Activated naive CD4-positive, alpha-beta T cell treated with anti-CD3 and anti-CD28 coated beads, Interleukin-2, amount 50 U/mL, for 72 hours (primary cell): ENCODE measurements around the gene LDB1. TPM values are rescaled to one million over a fixed set of nuclear protein-coding genes. Genes with fewer than 3 reads are reported as not detected.

Experiments
- ATAC-seq, 2 donors: fragments of 150-1000 bp; cut with Tn5 transposase; 2 replicates each; pipeline ENCODE4 v1.10.0; 2021; ENCODE audit warnings: mild to moderate bottlenecking in 2 of 2, moderate library complexity in 2 of 2
- DNase-seq, 2 donors: peaks; one replicate each; pipeline ENCODE4 v3.0.0; 2021 to 2022; ENCODE audit warnings: low spot score in 2 of 2
- H3K27ac Mint-ChIP-seq, 2 donors: one replicate each; pipeline ENCODE4 v1.8.0; 2022; ENCODE audit warnings: mild to moderate bottlenecking in 2 of 2, mixed read lengths in 2 of 2
- H3K36me3 Mint-ChIP-seq, 2 donors: one replicate each; pipeline ENCODE4 v1.8.0; 2022; ENCODE audit warnings: mixed read lengths in 2 of 2
- H3K9me3 Mint-ChIP-seq, 2 donors: one replicate each; pipeline ENCODE4 v1.8.0; 2022; ENCODE audit warnings: mixed read lengths in 2 of 2
- total RNA-seq, 2 donors: library from RNA; stranded (reverse); gene quantifications; one replicate each; pipeline ENCODE4 v1.2.3, GENCODE V29; 2022

Gene LDB1, protein sequence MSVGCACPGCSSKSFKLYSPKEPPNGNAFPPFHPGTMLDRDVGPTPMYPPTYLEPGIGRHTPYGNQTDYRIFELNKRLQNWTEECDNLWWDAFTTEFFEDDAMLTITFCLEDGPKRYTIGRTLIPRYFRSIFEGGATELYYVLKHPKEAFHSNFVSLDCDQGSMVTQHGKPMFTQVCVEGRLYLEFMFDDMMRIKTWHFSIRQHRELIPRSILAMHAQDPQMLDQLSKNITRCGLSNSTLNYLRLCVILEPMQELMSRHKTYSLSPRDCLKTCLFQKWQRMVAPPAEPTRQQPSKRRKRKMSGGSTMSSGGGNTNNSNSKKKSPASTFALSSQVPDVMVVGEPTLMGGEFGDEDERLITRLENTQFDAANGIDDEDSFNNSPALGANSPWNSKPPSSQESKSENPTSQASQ
- 10 to 100 TPM; 68.7 to 94.9 TPM for total RNA-seq

DNA sequence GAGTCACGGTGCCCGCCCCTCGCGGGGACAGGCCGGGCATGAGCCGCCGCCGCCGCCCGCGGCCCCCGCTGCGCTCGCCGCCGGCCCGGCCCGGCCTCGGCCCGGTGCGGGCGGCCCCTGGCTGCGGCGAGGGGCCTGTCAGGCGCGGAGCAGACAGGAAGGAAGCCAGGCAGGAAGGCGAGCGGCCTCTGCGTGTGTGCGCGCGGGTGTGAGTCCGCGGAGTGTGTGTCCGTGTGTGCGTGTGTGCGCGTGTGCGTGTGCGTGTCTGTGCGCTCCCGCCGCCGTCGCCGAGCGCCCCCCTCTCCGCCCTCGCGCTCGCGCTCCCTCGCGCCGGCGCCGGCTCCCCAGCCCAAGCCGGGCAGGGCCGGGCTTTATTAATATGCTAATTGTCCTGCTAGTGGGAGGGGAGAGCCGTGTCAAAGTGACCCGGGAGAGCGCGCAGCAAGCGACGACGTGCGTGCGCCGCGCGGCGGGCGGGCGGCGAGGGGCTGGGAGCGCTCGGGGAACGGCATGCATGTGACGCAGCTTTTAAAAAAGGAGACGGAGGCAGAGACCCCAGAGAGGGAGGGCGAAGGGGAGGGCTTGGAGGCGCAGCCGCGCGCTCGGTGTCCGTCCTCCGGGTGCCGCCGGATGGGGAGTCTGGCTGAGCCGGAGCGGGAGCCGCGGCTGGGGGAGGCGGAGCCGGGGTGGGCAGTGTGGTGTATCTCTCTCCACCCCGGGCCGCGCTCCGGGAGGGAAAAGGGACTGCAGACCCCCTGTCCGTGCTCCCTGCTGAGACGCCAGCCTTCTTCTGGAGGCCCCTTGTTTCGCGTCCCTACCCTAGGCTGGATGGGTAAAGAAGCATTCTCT, at the start of gene LDB1:
LDB1 (minus strand) TSS at position 227 of the 849 bp plus-strand sequence. CDS start 258 bp downstream, outside the sequence.
- Mint-ChIP-seq H3K27ac (peak within 1 kb of the TSS; percentile 91 to 97), H3K9me3 (no peaks in the 10 kb centered on the region), H3K36me3 (peaks cover 0 to 5% of the 10 kb centered on the region in 2 donors)
- ATAC-seq (peak; percentile 49 to 52), DNase-seq (peak; percentile 66 to 76)

DNA sequence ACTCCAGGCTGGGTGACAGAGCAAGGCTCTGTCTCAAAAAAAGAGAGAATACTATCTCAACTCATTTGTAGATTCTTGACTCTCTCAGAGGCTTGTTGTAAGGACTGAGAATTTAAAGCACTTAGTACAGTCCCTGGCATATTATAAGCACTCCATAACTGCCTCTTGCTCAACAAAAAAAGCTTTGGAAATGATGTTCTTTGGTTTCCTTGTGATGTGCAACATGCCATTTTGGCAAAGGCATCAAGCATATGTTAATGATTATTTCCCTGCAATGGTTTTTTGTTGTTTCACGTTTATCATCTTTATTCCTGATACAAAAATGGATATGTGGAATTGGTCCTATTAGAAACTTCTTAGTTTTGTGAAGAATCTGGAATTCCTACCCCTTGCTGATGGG, 47.7 kb upstream of the LDB1 start:
- no peak overlapping the region for H3K27ac Mint-ChIP-seq
- H3K36me3 Mint-ChIP-seq = peaks cover 0 to 5% of the 10 kb centered on the region in 2 donors
- ATAC-seq (no peak), DNase-seq (no peak)
- no peaks in the 10 kb centered on the region for H3K9me3 Mint-ChIP-seq

DNA sequence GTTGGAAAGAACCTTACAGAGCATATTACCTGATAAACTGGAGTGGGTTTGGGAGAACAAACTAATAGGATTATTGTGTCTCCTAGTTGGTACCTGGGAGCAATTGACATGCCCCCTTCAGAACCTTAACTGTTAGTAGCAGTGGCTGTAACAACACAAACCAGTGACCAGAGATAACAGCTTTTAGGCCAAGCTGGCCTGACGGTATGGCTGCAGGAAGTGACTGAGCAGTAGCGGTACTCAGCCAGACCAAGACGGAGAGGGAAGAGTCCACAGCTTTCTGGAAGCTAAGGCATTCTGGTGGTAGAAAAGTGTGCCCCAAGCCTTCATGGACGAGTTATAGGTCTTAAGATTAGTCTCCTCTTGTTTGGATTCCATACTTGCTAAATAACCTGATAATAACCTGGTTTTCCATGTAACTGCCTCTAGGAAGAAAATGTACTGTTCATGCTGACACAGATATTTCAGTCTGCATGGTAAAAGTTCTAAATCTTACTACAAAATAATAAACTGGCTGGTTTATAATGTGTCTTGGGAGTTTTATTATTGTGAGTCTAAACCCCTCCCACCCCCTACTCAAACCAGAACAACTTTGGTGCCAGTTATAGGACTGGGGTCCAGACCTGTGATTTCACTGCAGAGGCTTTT, 43.3 kb upstream of the LDB1 start:
- DNase-seq = no peak
- Mint-ChIP-seq H3K27ac (peak overlapping the region; percentile 18 to 22), H3K9me3 (no peaks in the 10 kb centered on the region), H3K36me3 (peaks cover 28 to 40% of the 10 kb centered on the region in 2 donors)
- no peak for ATAC-seq

DNA sequence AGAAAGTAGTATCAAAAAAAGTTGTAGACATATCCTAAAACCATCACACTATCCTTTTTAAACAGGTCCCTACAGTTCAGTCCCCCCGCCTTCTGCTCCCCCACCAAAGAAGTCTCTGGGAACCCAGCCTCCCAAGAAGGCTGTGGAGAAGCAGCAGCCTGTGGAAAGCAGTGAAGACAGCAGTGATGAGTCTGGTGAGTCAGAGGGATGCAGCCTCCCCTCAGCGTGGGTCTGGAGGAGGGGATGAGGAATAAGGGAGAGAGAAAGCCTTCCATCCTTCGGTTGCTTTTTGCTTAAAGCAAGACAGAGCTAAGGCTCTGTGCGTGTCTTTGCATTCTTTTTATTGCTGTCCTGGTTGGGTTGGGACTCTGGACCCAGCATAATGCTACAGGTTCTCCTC, 39.7 kb upstream of the LDB1 start:
- no peak for DNase-seq
- no peak for ATAC-seq
- Mint-ChIP-seq H3K27ac (peak overlapping the region; percentile 50 to 90), H3K9me3 (no peaks in the 10 kb centered on the region), H3K36me3 (peaks cover 49 to 64% of the 10 kb centered on the region in 2 donors)

DNA sequence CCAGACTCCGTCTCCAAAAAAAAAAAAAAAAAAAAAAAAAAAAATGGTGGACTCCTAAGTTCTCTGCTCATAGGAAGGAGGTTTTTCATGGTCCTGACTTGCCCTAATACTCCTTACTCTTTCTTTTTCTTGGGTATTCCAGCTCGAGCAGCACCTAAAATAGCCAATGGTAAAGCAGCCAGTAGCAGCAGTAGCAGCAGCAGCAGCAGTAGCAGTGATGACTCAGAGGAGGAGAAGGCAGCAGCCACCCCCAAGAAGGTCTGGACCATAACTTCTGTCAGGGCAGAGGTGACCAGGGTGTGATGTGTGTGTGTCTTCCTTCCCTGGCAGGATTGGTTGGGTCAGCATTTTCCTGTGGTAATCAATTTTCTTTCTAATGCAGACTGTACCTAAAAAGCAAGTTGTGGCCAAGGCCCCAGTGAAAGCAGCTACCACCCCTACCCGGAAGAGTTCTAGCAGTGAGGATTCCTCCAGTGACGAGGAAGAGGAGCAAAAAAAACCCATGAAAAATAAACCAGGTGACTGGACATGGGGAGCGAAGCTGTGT, 39.0 kb upstream of the LDB1 start:
- Mint-ChIP-seq H3K27ac (peak overlapping the region; percentile 50 to 86), H3K36me3 (peaks cover 54 to 71% of the 10 kb centered on the region in 2 donors), H3K9me3 (no peaks in the 10 kb centered on the region)
- DNase-seq (no peak), ATAC-seq (peak in 1 of 2 donors; percentile 18)

DNA sequence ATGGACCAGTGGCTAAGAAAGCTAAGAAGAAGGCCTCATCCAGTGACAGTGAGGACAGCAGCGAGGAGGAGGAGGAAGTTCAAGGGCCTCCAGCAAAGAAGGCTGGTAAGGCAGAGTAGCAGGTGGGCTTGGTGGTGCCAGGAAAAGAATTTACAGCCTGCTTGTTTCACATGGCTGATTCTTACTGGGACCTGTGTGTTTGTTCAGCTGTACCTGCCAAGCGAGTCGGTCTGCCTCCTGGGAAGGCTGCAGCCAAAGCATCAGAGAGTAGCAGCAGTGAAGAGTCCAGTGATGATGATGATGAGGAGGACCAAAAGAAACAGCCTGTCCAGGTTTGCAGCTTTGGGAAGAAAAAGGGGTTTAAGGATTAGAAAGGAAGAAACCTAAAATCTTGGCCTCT, 37.1 kb upstream of the LDB1 start:
- peak overlapping the region; percentile 37 to 86 for H3K27ac Mint-ChIP-seq
- H3K36me3 Mint-ChIP-seq = peaks cover 70 to 81% of the 10 kb centered on the region in 2 donors
- ATAC-seq (no peak), DNase-seq (no peak)
- H3K9me3 Mint-ChIP-seq = no peaks in the 10 kb centered on the region

DNA sequence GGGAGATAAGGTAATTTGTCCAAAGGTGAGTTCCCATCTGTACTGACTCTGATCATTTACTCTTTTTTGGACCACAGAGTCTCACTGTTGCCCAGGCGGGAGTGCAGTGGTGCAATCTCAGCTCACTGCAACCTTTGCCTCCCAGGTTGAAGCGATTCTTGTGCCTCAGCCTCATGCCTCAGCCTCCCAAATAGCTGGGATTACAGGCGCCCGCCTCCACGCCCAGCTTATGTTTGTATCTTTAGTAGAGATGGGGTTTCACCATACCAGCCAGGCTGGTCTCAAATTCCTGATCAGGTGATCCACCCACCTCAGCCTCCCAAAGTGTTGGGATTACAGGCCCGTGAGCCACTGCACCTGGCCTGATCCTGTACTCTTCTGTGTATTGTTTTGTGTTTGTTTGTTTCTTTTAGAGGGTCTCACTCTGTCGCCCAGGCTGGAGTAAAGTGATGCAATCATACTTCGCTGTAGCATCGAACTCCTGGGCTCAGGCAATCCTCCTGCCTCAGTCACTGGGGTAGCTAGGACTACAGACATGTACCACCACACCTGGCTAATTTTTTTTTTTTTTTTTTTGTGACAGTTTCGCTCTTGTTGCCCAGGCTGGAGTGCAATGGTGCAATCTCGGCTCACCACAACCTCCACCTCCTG, 34.4 kb upstream of the LDB1 start:
- ATAC-seq (no peak), DNase-seq (no peak)

DNA sequence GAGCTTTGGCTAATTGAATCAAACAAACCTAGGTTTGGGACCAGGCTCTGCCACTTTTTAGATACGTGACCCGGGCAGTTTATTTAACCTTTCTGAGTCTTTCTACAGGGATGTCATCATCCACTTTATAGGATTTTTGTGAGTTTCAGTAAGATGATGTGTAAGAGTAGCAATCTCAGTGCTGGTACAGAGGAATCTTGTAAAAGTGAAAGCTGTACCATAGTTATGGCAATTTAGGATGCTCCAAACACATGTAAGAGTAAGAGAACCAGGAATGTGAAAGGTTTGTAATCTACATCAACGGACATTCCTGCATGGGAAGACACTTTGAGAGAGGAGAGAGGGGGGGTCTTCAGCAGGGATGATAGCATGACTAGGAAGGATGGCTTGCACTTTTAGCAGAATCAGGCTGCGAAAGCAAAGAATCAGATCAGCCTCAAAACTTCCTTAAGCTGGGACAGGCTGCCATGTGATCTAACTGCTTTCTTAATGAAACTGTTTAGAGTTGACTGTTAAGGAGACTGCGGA, 33.0 kb upstream of the LDB1 start:
- peaks cover 50 to 71% of the 10 kb centered on the region in 2 donors for H3K36me3 Mint-ChIP-seq
- no peak for ATAC-seq
- no peak for DNase-seq
- H3K27ac Mint-ChIP-seq = peak overlapping the region; percentile 97 to 99
- H3K9me3 Mint-ChIP-seq = no peaks in the 10 kb centered on the region

More for the DNA sequence above, 34.4 kb upstream of the LDB1 start:
- H3K36me3 Mint-ChIP-seq = peaks cover 56 to 72% of the 10 kb centered on the region in 2 donors
- H3K9me3 Mint-ChIP-seq = no peaks in the 10 kb centered on the region
- peak overlapping the region; percentile 66 to 92 for H3K27ac Mint-ChIP-seq

DNA sequence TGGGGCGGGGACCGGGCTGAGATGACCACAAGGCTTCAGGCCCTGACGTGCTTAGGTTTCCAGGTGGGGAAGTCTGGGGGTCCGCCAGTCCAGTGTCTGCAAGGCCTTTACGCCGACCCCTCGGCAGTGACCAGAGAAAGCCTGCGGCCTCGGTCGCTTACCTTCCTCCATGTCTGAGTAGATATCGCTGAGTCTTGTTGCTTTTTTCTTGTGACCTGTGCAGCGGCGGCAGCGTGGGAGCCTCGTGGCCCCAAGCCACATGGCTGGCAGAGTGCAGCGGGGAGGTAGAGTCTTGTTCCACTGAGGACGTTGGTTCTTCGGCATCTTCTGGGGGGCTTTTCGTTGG, 32.4 kb upstream of the LDB1 start:
- H3K9me3 Mint-ChIP-seq = no peaks in the 10 kb centered on the region
- peak; percentile 24 to 25 for ATAC-seq
- DNase-seq = peak in 1 of 2 donors; percentile 42
- peak overlapping the region; percentile 97 to 99 for H3K27ac Mint-ChIP-seq
- H3K36me3 Mint-ChIP-seq = peaks cover 48 to 71% of the 10 kb centered on the region in 2 donors

DNA sequence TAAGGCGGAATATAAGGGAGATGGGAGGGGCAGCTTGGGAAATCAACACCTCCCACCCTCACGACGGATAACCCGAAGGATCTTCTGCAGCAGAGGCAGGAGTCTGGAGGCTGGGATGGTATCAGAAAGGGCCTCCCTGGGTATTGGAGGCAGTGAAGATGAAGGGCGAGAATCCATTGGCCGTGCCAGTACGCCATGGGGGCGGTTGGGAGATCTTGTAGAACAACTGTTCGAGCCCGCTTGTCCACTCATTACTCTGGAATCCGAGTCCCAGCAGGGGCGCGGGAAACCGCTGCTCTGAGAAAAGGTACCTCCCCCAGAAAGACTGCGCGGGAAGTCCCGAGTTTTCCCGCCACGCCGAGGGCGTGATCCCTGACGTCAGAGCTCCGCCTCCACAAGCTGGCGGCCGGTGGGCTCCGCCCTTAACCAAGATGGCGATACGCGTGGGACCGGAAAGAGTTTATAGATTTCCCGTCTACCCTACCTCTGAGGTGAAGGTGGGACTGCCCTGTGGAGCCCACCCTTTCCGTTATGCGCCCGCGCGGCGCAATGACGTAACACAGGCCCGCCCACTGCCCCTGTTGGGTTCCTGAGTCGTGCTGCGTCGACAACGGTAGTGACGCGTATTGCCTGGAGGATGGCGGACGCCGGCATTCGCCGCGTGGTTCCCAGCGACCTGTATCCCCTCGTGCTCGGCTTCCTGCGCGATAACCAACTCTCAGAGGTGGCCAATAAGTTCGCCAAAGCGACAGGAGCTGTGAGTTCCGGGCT, 31.8 kb upstream of the LDB1 start, which contains the start of gene NOLC1:
NOLC1 (plus strand) TSS at position 616 of the 771 bp plus-strand sequence; CDS start at position 638, 22 bp downstream.
- DNase-seq = peak; percentile 99 to 100
- H3K27ac Mint-ChIP-seq = peak within 1 kb of the TSS; percentile 97 to 99
- H3K36me3 Mint-ChIP-seq = peaks cover 42 to 66% of the 10 kb centered on the region in 2 donors
- ATAC-seq = peak; percentile 94 to 95
- no peaks in the 10 kb centered on the region for H3K9me3 Mint-ChIP-seq

DNA sequence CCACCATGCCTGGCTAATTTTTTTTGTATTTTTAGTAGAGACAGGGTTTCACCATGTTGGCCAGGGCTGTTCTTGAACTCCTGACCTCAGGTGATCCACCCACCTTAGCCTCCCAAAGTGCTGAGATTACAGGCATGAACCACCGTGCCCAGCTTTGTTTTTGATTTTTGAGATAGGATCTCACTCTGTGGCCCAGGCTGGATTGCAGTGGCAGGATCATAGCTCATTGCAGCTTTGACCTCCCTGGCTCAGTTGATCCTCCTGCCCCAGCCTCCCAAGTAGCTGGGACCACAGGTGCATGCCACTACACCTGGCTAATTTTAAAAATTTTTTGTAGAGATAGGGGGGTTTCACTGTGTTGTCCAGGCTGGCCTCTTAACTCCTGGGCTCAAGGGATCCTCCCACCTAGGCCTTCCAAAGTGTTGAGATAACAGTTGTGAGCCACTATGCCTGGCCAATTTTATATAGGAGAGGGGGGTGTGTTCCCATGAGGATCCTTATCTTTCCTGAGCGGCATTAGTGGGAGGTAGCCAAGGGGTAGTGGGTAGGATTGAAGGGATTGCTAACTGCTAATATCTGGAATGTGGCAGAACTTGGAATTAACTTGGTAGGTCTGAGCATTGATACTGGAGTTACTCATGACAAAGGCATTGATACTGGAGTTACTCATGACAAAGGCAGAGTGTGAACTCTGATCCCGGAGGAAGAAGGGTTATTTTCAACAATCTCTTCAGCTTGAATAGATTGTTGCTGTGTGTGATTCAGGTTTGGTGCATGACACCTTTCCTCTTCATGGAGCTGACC, 31.0 kb upstream of the LDB1 start:
- ATAC-seq = no peak
- peaks cover 40 to 62% of the 10 kb centered on the region in 2 donors for H3K36me3 Mint-ChIP-seq
- H3K27ac Mint-ChIP-seq = peak overlapping the region; percentile 97 to 99

DNA sequence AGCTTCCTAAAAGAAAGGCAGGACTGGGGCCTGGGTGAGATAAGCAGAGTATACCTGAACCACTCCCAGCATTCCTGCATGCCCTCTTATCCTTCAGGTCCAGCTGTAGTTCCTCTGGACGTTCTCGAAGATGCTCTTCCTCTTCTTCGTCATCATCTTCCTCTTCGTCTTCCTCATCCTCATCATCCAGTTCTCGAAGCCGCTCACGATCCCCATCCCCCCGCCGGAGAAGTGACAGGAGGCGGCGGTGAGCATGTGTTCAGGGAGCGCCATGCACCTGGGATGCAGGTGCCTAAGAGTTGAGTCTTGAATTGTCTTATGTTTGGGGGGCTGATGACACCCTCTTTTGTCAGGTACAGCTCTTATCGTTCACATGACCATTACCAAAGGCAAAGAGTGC, 28.1 kb upstream of the LDB1 start:
- peaks cover 24 to 48% of the 10 kb centered on the region in 2 donors for H3K36me3 Mint-ChIP-seq
- peak overlapping the region; percentile 38 to 93 for H3K27ac Mint-ChIP-seq
- H3K9me3 Mint-ChIP-seq = no peaks in the 10 kb centered on the region
- ATAC-seq (no peak), DNase-seq (no peak)

More for the DNA sequence above, 31.0 kb upstream of the LDB1 start:
- DNase-seq = no peak
- H3K9me3 Mint-ChIP-seq = no peaks in the 10 kb centered on the region

DNA sequence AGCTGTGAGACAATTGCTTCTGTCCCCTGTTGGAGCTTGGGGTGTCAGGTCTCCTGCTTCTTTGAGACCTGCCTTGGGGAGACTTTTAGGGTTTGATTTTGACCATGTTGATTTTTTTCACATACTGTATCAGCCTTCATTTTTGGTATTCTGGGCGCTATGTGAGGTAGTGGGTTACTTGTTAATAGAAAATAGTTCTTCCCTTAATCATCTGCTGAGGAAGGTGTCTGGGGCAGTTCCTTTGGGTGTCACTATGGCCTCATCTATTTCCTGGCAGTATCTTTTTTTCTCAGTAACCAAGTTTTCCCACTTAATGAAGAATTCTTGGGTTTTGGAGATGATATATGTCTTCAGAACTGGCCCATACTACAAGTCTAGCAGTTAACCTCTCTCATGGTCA, 27.4 kb upstream of the LDB1 start:
- no peaks in the 10 kb centered on the region for H3K9me3 Mint-ChIP-seq

DNA sequence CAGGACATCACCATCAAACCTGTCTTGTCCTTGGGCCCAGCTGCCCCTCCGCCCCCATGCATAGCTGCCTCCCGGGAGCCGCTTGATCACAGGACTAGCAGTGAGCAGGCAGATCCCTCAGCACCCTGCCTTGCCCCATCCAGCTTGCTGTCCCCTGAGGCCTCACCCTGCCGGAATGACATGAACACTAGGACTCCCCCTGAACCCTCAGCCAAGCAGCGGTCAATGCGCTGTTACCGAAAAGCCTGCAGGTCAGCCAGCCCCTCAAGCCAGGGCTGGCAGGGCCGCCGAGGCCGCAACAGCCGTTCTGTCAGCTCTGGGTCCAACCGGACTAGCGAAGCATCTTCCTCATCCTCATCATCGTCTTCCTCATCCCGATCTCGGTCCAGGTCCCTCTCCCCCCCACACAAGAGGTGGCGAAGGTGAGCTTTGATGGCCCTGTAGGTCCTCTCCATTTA, 26.8 kb upstream of the LDB1 start:
- H3K27ac Mint-ChIP-seq = peak overlapping the region in 1 of 2 donors; percentile 96
- no peaks in the 10 kb centered on the region for H3K9me3 Mint-ChIP-seq
- ATAC-seq = no peak
- H3K36me3 Mint-ChIP-seq = peaks cover 18 to 44% of the 10 kb centered on the region in 2 donors
- no peak for DNase-seq

More for the DNA sequence above, 27.4 kb upstream of the LDB1 start:
- ATAC-seq = no peak
- DNase-seq = no peak
- Mint-ChIP-seq H3K36me3 (peaks cover 22 to 46% of the 10 kb centered on the region in 2 donors), H3K27ac (peak overlapping the region; percentile 38 to 96)
